Measurements from ENCODE around the gene CHCHD6. TPM values are rescaled to one million over a fixed set of nuclear protein-coding genes. Genes with fewer than 3 reads are reported as not detected.

Gene CHCHD6
- total RNA-seq, 1 donor from 2014 or later: 12.6 TPM

- no peak for DNase-seq (ENCODE audit: low read depth)
Measured at GRCh38 chr3:126859415-126860246, 155.6 kb downstream of the CHCHD6 start.

- DNase-seq (ENCODE audit: low read depth): no peak
Measured at GRCh38 chr3:126865736-126866135, 161.7 kb downstream of the CHCHD6 start.

- no peak for DNase-seq (ENCODE audit: low read depth)
Measured at GRCh38 chr3:126866175-126866759, 162.2 kb downstream of the CHCHD6 start.

GRCh38 chr3:126867190-126867862 is 163.3 kb downstream of the CHCHD6 start:
- no peak for DNase-seq (ENCODE audit: low read depth)

- DNase-seq (ENCODE audit: low read depth): no peak
Measured at GRCh38 chr3:126867863-126868200, 163.8 kb downstream of the CHCHD6 start.

- DNase-seq (ENCODE audit: low read depth): no peak
Measured at GRCh38 chr3:126870608-126871210, 166.7 kb downstream of the CHCHD6 start.

- no peak for DNase-seq (ENCODE audit: low read depth)
Measured at GRCh38 chr3:126872701-126873342, 168.8 kb downstream of the CHCHD6 start.

- peak; percentile 45 for DNase-seq (ENCODE audit: low read depth)
Measured at GRCh38 chr3:126873416-126873815, 169.4 kb downstream of the CHCHD6 start.

GRCh38 chr3:126878664-126879063 is 174.6 kb downstream of the CHCHD6 start:
- DNase-seq (ENCODE audit: low read depth): no peak

GRCh38 chr3:126880901-126881300 is 176.9 kb downstream of the CHCHD6 start:
- DNase-seq (ENCODE audit: low read depth): no peak

- no peak for DNase-seq (ENCODE audit: low read depth)
Measured at GRCh38 chr3:126881861-126882260, 177.8 kb downstream of the CHCHD6 start.

GRCh38 chr3:126883241-126883640 is 179.2 kb downstream of the CHCHD6 start:
- peak; percentile 47 for DNase-seq (ENCODE audit: low read depth)

GRCh38 chr3:126885425-126885824 is 181.4 kb downstream of the CHCHD6 start:
- no peak for DNase-seq (ENCODE audit: low read depth)

GRCh38 chr3:126886217-126886616 is 182.2 kb downstream of the CHCHD6 start:
- peak; percentile 11 for DNase-seq (ENCODE audit: low read depth)

- no peak for DNase-seq (ENCODE audit: low read depth)
Measured at GRCh38 chr3:126887686-126888085, 183.6 kb downstream of the CHCHD6 start.

- DNase-seq (ENCODE audit: low read depth): no peak
Measured at GRCh38 chr3:126888186-126888760, 184.2 kb downstream of the CHCHD6 start.

GRCh38 chr3:126889276-126890201 is 185.5 kb downstream of the CHCHD6 start:
- no peak for DNase-seq (ENCODE audit: low read depth)

GRCh38 chr3:126891141-126891540 is 187.1 kb downstream of the CHCHD6 start:
- no peak for DNase-seq (ENCODE audit: low read depth)

GRCh38 chr3:126891791-126892190 is 187.8 kb downstream of the CHCHD6 start:
- DNase-seq (ENCODE audit: low read depth): no peak

GRCh38 chr3:126893651-126894050 is 189.6 kb downstream of the CHCHD6 start:
- no peak for DNase-seq (ENCODE audit: low read depth)

- no peak for DNase-seq (ENCODE audit: low read depth)
Measured at GRCh38 chr3:126894475-126894874, 190.4 kb downstream of the CHCHD6 start.
